Activated effector memory CD4-positive, alpha-beta T cell treated with Interleukin-2 at 50 U/mL for 16 hours (primary cell): Measurements from ENCODE around the gene CRTC3.
A peak's percentile ranks its signal among the peaks of the same experiment; 100 is the strongest.
"Not testable (repeated sequence)": the region's sequence is repeated elsewhere in the genome, so short reads cannot be mapped to it uniquely, and the experiment has no call there.

ENCODE experiments used
- DNase-seq: peaks from one replicate; pipeline ENCODE4 v3.0.0-alpha.2; 2020

Gene CRTC3

DNA sequence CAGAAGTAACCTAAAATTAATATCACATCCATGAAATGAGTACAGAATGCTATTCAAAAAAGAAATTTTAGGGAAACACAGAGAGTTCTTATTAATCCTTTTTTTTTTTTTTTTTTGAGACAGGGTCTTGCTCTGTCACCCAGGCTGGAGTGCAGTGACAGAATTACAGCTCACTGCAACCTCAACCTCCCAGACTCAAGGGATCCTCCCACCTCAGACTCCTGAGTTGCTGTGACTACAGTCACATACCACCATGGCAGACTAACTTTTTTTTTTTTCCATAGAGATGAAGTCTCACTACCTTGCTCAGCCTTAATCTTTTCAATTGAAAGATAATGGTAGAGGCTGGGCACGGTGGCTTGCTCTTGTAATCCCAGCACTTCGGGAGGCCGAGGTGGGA is 6.3 kb upstream of the CRTC3 start:
- no peak for DNase-seq

DNA sequence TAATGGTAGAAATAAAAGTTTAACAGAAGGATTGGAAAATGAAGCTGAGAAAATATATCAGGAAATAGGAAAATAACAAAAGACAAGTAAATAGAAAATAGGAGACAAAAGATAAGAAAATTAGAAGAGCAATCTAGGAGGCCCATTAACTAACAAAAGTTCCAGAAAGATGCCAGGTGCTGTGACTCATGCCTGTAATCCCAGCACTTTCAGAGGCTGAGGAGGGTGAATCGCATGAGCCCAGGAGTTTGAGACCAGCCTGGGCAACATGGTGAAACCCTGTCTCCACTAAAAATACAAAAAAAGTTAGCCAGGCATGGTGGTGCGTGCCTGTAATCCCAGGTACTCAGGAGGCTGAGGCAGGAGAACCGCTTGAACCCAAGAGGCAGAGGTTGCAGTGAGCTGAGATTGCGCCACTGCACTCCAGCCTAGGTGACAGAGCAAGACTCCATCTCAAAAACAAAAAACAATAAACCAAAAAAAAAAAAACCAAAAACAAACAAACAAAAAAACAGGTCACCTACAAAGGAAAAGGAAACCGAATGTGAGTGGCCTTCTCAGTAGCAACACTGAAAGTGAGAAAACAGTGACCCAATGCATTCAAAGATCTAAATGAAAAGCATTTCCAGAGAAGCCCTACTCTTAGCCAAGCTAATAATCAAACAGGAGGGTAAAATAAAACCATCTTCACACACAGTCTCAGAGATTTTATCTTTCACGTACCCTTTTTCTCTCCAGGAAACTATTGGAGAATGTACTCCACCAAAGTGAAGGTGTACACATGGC is 5.5 kb upstream of the CRTC3 start:
- DNase-seq, result not testable (repeated sequence)

DNA sequence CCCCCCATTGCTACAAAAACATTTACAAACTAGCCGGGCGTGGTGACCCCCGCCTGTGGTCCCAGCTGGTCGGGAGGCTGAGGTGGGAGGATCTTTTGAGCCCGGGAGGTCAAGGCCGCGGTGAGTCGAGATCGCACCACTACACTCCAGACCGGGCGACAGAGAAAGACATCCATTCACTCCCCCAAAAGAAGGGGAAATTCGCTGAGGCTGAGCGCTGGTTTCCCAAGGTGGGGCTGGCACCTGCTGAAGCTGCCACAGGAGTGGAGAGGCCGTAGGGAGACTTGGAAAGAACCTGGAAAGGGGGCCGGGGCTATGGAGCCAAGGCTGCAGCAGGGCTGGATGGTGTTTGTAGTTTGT is 732 bp upstream of the CRTC3 start:
- DNase-seq, result no peak

DNA sequence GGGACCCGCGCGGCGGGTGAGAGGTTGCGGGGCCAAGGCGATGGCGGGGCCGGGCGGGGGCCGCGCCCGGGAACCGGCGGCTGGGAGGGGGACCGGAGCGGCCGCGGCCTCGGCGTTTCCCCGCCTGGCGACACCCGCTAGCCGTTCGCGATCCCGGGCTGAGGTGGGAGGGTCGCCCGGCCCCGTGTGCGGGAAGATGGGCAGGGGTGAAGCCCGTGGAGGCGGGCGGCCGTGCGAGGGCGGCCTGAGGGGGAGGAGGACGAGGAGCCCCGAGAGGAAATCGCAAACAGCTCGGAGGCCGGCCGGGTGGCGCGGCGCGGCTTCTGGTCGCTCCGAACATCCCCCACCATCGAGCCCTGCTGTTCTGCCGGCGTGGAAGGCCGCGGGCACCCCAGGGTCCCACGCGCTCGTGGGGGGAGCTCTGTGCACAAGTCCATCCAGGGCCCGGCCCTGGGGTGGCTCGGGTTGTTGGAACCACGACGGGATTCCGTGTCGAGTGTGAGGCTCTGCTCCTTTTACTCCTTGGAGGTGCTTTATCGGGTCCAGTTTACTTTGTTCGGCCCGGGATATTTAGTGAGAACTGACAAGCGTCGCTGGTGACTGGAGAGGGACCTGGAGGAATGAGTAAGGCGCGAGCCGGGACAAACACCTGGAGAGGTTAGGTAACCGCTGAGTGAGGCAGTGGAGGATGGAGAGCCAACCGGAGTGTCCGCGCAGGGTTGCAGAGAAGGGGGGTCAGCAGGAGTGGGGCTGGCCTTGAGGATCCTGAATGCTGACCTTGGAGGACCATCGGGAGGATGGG is 728 bp downstream of the CRTC3 start:
- peak; percentile 34 for DNase-seq

DNA sequence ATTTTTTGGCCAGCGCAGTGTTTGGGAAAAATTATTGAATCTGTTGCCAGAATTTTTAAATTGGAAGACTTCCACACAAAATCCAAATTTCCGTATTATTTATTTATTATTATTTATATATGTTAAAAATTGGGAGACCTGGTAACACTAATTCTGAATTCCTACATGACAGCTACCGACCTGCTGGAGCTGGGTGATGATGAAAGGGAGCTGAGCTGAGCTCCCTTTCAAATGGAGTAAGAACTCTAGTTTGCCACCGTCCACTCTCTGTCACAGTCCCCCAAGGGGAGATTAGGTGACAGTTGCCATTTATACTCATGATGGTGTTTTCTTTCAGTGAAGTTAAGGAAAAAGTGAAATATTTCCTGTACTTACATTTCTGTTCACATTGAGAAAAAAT is 1.4 kb downstream of the CRTC3 start:
- DNase-seq, result no peak

DNA sequence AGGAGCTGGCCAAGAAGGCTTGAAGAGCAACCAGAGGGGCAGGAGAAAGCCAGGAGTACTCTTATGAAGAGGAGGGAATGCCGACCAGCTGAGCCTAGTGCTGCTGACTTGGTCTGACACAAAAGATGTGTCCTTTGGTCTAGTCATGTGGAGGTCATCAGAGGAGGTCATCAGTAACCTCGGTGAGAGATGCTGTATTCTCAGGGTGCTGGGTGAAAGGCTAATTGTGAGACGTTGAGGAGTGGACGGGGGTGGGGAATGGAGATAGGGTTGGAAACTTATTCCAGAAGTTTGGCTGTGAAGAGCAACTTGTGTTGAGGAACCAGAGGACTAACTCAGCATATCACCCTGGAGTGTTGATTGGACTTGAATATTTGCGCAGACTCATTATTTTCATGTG is 5.5 kb downstream of the CRTC3 start:
- no peak for DNase-seq

DNA sequence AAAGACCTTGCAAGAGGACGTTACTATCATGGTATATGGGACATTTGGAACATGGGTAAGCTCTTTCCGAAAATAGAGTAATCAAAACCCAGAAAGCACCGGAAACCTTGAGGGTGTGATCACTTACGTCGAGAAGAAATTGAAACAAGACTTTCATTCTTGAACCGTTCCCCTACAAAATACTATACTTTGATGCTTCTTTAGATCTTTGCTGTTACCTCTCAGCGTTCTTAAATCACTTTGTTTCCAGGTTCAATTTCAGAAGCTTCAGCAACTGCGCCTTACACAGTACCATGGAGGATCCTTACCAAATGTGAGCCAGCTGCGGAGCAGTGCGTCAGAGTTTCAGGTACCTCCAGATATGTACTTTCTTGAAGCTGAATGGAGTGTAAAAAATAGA is 10.1 kb downstream of the CRTC3 start:
- DNase-seq, result no peak

DNA sequence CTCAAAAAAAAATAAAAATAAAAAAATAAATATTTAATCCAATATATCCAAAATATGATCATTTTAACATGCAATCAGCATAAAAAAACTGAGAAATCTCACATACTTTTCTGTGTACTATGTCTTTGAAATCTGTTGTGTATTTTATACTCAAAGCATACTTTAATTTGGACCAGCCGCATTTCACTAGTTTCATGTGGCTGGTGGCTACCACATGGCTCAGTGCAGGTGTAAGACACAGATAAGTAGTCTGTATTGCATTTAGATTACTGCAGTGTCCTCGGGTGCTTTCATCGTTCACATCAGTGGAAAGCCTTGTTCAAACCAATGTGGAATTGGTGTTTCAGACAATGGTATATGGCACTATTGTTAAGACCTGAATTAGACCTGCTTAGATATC is 11.0 kb downstream of the CRTC3 start:
- no peak for DNase-seq

DNA sequence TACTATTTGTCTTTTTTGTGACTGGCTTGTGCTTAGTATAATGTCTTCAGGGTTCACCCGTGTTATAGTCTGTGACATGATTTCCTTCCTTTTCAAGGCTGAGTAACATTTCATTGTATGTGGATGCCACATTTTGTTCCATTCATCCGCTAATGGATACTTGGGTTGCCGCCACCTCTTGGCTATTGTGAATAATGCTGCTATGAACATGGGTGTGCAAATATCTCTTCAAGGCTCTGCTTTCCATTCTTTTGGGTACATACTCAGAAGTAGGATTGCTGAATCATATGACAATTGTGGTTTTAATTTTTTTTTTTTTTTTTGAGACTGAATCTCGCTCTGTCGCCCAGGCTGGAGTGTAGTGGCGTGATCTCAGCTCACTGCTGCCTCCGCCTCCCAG is 15.4 kb downstream of the CRTC3 start:
- DNase-seq, result no peak

DNA sequence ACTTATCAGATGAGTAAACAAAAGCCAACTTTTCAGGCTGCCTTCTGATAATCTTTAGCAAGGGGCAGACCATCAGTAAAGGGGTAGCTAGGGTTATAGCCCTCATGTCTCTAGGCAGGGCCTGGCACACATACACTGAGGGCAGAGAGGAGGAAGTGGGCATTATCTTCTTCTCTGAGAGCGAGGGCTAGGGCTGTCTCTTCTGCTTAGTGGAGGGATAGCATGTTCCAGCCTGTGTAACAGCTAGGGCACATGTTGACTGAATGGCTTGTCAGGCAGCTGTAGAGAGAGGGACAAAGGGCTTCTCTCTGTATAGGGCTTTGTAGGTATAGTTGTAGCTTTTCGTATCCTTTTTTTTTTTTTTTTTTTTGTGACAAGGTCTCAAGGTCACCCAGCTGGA is 17.8 kb downstream of the CRTC3 start:
- no peak for DNase-seq

DNA sequence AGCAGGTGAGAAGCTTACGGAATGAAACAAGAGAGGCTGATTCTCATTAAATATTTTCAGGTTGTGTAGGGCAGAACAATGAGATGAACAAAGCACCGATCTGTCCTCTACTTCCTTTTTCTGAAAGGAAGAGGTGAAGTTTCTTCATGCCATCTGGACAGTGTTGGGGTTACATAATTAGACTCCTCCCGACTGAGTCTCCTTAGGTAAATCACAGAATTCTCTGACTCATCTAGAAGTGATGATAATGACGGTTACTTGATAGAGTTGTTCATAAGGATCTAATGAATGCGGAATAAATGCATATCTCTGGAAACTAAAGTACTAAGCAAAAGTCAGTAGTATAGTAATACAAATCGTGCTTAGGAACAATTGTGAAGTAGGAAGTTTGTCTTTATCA is 21.2 kb downstream of the CRTC3 start:
- no peak for DNase-seq

DNA sequence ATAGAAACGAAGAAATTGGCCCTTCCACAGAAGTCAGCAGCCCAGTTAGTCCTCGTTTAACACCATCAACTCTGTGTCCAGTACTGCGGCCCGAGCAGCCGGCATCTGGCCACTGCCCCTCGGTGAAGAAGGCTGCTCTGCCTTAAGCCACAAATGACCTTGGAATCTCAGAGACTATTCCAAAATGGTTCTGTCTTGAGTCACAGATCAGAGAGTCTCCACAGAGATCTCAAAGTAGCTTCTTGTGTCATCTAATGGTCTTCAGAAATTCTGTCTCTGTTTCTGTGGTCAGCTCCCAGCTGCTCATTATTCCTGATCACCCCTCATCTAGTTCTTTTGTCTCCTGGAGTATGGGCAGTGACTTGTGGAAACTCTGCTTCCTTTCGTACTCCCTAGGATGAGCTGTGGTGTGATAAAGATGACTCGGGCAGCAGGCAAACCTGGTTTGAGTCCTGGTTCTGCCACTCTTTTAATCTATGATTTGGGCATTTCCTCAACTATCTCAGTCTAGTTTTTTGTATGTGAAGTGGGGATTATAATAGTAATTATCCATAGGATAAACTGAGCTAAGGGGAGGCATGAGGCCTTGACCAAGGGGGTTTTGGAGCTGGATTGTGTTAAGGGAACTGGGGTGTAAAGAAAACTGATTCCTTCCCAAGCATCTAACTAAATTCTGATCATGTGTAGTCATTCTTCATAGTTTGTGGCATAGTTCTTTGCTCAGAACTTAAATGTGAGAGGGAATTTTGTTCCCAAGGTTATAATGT is 22.6 kb downstream of the CRTC3 start:
- no peak for DNase-seq

DNA sequence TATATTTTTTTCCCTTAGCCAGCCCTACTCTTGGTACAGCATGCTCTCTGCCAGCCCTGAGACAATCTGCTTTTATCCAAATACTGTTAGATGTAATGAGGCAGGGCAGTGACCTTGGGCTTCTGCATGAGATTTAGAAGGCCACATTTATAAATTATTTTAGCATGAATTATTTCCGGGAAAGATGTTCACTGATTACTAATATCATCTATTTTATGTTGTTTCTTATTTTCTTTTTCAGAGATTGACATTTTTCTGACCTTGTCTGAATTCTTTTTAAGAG is 23.1 kb downstream of the CRTC3 start:
- DNase-seq, result no peak

DNA sequence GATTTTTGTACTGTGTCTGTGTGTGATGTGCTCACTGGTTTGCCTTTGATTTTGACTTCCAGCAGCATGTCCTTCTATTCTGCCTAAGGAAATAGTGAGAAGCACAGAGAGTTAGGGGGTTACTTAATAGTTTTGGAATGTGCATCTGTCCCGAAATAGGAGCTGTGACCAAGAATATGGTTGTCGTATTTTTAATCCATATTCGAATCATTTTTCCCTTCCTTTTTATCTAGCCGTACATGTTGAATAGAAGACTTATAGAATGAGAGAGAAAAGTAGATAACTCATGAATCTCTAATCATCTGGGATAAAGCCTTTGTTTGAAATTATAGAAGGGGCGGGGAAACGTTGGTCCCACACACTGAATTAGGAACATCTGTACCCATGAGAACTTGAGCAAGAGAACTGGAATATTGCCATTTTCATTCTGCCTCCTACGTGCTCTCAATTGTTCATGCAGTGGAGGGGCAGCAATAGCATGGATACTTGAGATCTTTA is 23.6 kb downstream of the CRTC3 start:
- no peak for DNase-seq

DNA sequence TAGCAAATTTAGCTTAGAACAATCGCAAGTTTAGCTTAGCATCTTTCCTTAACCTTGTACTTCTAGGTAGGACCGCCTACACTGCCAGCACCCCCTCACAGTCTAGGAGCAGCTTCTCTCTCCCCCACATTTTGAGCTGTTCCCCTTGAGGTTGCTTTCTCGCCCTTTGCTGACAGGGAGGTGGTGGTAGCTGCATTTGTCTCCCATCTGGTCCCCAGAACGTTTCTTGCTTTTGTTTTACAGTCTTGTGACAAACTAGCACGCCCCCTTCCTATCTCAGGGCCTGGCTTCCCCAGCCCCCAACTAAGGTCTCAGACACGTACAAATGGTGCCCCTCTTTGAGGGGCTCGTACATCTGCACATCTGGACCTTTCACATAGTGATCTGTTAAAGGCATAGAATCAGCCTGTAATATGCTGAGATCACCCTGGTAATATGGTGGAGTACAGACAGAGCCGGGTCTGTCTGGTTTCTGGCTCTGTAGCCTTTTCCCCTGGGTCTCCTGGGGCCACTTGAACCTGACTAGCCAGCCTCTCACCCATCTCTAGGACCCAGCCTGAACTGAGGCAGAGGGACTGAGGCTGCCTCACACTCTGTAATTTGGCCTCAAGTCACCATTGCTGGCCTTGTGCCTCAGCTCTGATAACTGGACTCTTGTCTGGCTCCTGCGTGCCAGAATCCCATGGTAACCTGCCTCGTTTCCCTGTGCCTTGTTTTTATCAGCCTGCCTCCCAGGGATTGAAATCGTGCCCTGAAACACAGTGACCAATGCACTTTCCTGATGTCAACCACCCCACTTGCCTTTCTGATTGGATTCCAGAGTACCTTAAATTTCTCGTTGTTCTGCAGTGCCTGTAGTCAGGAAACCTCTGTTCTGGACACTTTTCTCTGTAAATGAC is 27.7 kb downstream of the CRTC3 start:
- no peak for DNase-seq

DNA sequence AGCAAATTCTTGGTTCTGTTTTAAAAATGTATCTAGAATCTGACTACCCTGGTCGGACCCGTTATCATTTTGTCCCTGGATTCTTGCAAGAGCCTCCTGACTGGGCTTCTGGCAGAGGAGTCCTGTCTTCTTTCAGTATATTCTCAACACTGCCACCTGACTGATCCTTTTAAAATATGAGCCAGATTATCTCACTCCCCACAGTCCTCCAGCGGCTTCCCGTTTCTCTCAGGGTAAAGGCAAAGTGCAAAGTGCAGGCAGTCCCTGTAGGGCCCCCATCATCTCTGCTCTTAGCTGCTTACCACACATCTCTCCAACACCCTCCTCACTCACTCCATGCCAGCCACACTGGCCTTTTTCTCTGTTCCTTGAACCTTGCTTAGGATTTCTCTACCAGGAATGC is 28.4 kb downstream of the CRTC3 start:
- no peak for DNase-seq

DNA sequence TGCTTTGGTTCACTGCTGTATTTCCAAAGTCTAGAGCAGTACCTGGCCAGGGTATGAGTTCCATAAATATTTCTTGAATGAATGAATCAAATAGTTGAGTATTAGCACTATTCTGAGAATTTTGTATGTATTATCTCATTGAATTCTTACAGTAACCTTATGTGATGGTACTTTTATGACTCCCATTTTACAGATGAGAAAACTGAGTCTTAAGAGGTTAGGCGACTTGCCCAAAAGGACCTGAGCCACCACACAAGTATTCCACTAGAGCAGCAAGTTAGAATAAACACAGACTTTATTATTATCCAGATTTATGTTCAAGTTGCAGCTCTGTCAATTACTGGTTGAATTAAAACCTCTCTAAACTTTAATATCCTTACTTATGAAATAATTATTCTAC is 29.4 kb downstream of the CRTC3 start:
- DNase-seq, result no peak

DNA sequence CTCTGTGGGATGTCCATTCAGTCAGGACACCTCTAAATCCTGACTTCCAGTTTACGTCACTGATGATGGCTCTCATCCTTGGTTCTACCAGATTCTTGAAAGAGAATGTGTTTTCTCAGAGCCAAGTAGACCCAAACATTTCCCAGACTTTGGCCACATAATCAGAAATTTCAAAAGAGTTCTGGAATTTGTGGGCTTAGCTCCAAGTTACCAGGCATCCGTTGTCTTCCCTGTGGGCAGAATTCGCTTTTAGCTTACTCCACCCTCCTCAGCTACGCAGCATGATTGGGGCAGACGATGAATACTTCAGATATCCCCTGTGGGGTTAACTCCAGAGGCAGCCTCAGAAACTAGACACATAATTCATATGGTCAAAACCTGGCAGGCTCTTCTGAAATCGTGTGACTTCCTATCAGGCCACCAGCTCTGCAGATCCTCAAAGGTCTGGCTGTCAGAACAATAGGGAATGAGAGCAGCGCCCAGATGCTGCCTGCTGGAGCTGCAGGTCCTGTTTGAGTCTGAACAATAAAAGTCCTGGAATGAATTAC is 30.6 kb downstream of the CRTC3 start:
- DNase-seq, result no peak

DNA sequence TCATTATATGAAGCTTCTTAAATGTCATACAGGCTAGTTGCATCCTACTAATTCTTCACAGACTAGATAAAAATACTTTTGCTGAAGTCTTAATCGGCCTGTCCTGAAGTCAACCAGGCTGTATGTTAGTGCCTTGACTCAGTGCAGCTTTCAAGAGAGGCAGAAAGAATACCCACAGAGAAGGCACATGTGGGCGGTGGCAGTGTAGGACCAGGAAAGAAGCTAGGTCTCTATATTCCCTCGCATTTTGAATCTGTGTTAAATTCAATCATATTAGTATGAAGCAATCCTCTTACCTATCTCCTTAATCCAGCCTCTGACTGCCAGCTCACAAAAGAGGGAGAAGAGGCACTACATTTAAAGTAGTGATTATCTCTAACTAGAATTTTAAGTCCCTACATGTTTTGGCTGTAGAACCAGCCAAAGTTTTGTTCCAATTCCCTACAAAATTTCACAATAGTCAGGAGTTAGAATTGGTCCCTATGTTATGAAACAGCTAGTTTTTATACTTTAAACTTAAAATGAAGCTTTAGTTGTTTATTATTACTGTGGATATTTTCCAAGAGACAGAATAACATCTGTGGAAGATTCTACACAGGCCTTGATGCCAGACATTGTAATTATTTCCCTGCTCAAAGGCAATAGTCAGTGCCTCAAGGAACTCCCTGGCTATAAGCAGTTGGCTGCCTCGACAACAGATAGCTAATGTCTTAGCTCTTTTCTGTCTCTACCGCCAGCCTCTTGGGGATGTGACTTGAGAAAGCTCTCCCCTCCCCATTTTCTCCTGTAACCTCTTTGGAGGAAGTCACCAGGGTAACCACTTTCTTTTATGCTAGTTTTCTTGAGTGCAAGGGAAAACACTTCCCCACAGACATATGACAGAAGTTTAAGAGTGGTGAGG is 31.9 kb downstream of the CRTC3 start:
- DNase-seq, result no peak

DNA sequence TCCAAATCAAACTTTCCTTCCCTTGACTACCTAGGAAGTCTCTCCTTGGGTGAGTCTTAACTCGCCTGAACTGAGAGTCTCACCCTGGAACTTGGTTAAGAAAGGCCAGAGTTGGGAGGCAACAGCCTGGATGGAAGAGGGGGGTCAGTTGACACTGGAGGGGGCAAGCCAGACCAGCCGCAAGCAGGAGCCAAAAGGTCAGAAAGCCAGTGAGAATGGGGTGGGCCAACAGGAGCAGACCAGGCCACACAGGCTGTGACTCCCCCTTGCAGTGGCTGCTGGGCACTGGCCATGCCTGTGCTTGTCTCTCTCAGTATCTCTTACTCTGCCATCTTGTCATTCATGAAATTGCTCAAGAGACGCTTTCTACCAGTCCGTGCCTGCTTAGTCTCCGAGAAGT is 32.9 kb downstream of the CRTC3 start:
- DNase-seq, result no peak

DNA sequence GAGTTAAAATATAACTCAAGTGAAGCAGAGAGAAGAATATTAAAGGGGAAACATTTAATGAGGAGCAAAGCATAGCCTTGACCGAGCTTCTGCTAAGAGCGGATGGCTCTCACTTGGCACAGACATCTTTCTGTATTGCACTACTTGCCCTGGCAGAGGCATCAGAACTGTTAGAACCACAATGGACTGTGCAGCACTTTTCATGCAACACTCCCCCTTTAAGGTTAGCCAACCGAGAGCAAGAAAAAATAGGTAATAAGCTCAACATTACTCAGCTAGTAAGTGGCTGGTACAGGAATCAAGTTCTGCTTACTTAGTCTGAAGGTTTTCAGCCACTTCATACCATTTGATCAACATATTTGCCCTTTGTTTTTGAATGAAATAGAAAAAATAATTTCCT is 33.7 kb downstream of the CRTC3 start:
- DNase-seq, result no peak
